GM21529 (cell line): ENCODE data around the gene NMU.
"Not testable (repeated sequence)": the region's sequence is repeated elsewhere in the genome, so short reads cannot be mapped to it uniquely, and the experiment has no call there.

Experiments
- ATAC-seq: cut with Tn5 transposase; IDR thresholded peaks from one replicate; pipeline ENCODE4 v1.9.1; 2021; ENCODE audit not compliant: unreplicated experiment

NMU gene

DNA sequence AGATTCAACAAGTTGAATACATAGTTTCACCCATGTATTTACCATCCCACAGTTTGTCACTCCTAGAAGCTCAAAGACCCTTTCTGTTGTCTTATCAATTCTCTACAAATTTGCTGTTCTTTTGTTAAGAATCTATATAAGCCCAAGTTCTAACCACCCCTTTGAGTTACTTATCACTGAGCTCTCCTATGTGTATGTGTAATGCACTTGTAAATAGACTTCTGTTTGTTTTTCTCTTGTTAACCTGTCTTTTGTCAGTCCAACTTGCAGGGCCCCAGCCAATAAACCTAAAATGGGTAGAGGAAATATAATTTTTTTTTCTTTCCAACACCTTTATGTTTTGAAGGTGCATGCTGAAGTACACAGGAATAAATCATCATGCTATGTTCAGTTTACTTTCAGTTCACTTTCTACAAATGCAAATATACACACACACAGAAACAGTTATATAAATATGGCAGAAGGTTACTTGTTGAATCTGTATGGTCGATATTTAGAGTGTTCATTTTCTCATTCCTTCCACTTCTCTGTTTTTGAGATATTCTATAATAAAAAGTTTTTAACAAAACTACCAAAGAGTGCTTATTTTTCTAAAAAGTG lies 67.1 kb downstream of the NMU start:
- peak; percentile 78 for ATAC-seq

GRCh38 chr4:55561889-55562288 lies 74.2 kb downstream of the NMU start:
- peak; percentile 99 for ATAC-seq

- no peak for ATAC-seq
Observed at GRCh38 chr4:55560096-55560495, 76.0 kb downstream of the NMU start.

GRCh38 chr4:55554453-55555030 lies 81.6 kb downstream of the NMU start:
- peak; percentile 38 for ATAC-seq

DNA sequence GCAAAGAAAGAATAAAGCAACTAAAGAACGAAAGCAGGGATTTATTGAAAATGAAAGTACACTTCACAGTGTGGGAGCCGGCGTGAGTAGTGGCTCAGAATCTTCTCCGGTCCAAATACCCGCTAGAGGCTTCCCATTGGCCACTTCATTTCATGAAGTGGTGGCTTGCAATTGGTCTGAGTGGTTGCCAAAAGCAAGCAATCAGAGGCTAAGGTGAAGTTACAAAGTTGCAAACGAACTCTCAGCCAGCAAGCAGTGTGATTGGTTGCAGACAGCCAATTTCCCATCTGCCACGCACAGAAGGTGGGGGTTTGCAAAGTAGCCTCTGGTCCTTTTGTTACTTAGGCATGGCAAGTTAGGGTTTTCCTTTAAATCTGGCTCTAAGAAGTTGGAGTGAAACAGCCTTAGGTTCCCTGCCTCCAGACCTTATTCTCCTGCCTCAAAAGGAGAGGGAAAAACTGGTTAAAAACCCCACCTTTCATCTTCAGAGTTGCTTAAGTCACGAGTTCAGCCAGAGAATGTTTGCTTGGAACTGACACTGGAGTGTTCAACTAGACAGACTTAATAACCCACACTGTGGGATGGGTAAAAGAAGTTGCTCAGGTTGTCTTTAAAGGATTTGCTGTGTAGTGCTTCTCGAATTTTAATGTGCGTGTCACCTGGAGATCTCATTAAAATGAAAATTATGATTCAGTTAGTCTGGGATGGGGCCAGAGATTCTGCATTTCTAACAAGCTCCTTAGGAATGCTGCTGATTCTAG lies 82.5 kb downstream of the NMU start:
- ATAC-seq, result peak; percentile 71

- not testable (repeated sequence) for ATAC-seq
Observed at GRCh38 chr4:55551964-55552363, 84.1 kb downstream of the NMU start.

DNA sequence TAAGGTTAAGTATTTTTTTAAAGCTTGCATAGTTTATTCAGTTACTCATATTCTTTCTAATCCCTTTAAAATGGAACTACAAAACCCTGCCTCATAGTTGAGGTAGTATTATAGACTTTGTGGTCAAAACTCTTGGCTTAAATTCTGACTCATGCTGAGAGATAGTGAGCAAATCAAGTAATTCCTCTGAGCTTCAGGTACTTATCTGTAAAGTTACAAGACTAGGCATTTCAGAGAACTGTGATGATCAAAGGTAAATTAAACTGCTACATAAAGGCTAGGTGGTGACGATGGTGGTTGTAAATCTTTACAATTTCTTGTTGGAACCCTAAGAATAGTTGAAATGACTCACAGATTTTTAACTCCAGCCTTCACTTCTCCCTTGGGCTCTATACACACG lies 86.2 kb downstream of the NMU start:
- no peak for ATAC-seq

GRCh38 chr4:55547918-55548317 lies 88.2 kb downstream of the NMU start:
- no peak for ATAC-seq

GRCh38 chr4:55547466-55547770 lies 88.7 kb downstream of the NMU start:
- ATAC-seq, result no peak

DNA sequence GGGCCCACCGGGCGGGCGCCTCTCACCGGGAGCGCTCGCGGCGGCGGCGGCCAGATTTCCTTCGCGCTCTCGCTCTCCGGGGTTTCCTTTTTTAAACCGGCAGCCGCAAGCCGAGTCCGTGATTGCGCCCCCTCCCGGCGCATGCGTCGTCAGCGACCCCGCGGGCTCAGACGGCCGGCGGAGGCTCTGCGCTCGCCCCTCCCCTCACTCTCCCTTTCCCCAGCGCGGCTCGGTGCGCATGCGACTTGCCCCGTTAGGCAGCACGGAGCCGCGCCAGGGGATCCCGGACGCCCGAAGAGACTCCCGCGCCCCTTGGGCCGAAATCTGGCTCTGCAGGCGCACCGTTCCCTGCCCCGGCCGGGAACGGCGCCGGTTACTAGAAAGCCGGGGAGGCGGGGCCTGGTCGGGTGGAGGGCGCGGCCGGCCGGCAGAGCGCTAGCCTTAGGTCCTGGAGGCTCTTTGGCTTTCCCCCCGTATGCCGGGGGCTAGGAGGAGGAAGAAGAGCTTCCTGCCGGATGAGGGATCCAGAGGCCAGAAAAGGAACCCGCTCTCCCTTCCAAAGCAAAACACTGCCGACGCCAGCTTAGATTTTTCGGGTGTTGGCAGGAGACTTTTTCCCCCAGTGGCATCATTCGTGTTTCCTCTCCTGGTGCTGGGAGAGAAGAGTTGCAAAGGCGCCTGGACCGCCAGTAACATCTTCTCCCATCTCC lies 89.2 kb downstream of the NMU start, which contains the start of gene CLOCK:
Gene CLOCK (minus strand): TSS at position 154 of the 710 bp plus-strand sequence. CDS start 64,124 bp downstream, outside the sequence.
- ATAC-seq, result peak; percentile 71

DNA sequence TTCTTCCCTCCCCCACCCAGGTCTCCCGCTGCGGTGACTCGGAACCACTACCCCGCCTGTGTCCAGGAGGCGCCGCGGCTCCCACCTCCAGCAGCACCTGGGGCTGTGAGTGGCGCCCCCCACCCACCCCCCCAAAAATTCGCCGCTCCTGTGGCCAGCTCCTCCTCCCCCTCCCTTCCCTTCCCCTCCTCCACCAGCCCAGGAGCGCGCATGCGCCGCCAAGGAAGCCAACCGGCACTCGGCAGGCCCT lies 89.7 kb downstream of the NMU start:
- peak; percentile 45 for ATAC-seq

GRCh38 chr4:55545641-55546505 lies 90.2 kb downstream of the NMU start:
- ATAC-seq, result peak; percentile 47
